Measurements from ENCODE around the gene ACOT2. TPM values are rescaled to one million over a fixed set of nuclear protein-coding genes. Genes with fewer than 3 reads are reported as not detected.

The ACOT2 gene
- polyA plus RNA-seq, 3 donors from 2014 or later = 31.1 to 59.1 (median 39.4) TPM

DNA sequence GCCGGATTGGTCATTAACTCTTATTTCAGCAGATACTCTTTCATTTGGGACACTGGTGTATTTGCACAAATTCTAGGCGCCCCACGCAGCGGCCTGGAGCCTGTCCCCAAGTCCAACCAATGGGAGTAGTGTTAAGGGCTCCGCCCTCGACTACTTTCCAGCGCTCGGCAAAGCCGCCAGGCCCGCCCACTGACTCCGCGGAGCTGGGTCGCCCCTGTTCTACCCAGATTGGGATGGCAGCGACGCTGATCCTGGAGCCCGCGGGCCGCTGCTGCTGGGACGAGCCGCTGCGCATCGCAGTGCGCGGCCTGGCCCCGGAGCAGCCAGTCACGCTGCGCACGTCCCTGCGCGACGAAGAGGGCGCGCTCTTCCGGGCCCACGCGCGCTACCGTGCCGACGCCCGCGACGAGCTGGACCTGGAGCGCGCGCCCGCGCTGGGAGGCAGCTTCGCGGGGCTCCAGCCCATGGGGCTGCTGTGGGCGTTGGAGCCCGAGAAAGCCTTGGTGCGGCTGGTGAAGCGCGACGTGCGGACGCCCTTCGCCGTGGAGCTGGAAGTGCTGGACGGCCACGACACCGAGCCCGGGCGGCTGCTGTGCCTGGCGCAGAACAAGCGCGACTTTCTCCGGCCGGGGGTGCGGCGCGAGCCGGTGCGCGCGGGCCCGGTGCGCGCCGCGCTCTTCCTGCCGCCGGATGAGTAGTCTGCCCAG, 43.5 kb downstream of the ACOT2 start, which contains the start of gene ACOT6:
Gene ACOT6 (plus strand): TSS at position 179 of the 707 bp plus-strand sequence. CDS start 55 bp downstream, at position 234.
- H3K9me3 Mint-ChIP-seq = no peaks in the 10 kb centered on the region
- H3K4me1 Mint-ChIP-seq = peaks cover 5 to 10% of the 10 kb centered on the region in 2 donors
- no peaks in the 10 kb centered on the region for H3K36me3 Mint-ChIP-seq
- peak; percentile 72 to 79 (median 76) for DNase-seq
- no peaks in the 10 kb centered on the region for H3K27me3 Mint-ChIP-seq (ENCODE audit: low read depth in 3 of 3)
- peak within 1 kb of the TSS; percentile 82 to 93 (median 90) for H3K4me3 Mint-ChIP-seq
- H3K27ac Mint-ChIP-seq = peak within 1 kb of the TSS; percentile 76 to 92 (median 80)

DNA sequence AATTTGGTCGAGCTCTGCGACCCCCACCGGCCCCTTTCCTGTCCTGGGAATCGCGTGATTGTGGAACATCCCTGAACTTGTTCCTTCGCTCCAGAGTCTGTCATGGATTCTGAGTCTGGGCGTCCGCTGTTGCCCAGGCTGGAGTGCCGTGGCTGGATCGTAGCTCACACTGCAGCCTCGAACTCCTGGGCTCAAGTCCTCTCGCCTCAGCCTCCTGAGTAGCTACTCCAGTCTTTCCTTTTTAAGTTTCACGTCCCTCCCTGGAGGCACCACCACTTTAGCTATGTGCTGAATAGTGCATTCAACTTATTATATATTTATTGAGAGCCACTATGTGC, 44.0 kb downstream of the ACOT2 start:
- H3K4me1 Mint-ChIP-seq = peaks cover 5 to 10% of the 10 kb centered on the region in 2 donors
- no peaks in the 10 kb centered on the region for H3K27me3 Mint-ChIP-seq (ENCODE audit: low read depth in 3 of 3)
- H3K36me3 Mint-ChIP-seq = no peaks in the 10 kb centered on the region
- H3K9me3 Mint-ChIP-seq = no peaks in the 10 kb centered on the region
- H3K4me3 Mint-ChIP-seq = peak overlapping the region; percentile 82 to 93 (median 90)
- no peak for DNase-seq
- peak overlapping the region; percentile 59 to 92 (median 80) for H3K27ac Mint-ChIP-seq

DNA sequence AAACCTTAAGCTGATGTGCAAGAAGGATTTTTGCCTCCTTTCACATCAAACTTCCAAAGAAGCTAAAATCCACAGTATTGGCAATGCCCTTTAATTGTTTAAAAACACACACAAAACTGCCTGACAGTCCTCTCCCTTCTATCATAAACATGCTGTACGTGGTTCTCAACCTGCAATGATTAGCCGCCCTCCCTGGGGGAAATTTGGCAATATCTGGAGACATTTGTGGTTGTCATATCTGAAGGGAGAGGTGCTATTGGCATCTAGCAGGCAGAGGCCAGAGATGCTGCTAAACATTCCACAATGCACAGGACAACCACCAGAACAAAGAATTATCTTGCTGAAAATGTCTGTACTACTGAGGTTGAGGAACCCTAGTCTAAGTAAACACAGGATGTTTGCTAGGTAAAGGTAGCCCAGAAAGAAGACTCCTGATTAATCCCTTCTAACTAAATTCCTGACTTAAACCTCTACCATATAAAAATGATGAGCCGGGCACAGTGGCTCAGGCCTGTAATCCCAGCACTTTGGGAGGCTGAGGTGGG, 44.5 kb downstream of the ACOT2 start:
- H3K27ac Mint-ChIP-seq = peak overlapping the region in 3 of 6 donors; percentile 79 to 92 (median 81)

DNA sequence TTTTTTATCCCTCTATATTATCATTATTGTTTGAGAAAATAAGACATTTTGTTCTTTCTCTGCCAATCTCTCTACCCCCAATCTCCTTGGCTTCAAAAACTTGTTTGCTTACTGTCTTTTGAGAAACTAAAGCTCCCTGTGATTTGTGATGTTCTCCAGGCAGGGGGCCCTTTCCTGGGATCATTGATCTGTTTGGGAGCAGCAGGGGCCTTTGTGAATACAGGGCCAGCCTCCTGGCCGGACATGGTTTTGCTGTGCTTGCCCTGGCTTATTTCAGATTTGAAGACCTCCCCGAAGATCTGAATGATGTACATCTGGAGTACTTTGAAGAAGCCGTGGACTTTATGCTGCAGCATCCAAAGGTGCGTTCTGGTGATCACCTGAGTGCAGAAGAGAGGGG, 47.8 kb downstream of the ACOT2 start:
- no peaks in the 10 kb centered on the region for H3K9me3 Mint-ChIP-seq
- no peak overlapping the region for H3K4me3 Mint-ChIP-seq
- no peak overlapping the region for H3K27ac Mint-ChIP-seq
- no peaks in the 10 kb centered on the region for H3K36me3 Mint-ChIP-seq
- peaks cover 5 to 10% of the 10 kb centered on the region in 2 donors for H3K4me1 Mint-ChIP-seq
- peaks cover 0 to 3% (median 0%) of the 10 kb centered on the region in 3 donors for H3K27me3 Mint-ChIP-seq (ENCODE audit: low read depth in 3 of 3)
- no peak for DNase-seq

More for the DNA sequence above, 44.5 kb downstream of the ACOT2 start:
- Mint-ChIP-seq H3K36me3 (no peaks in the 10 kb centered on the region), H3K4me3 (peak overlapping the region; percentile 82 to 93 (median 90)), H3K27me3 (ENCODE audit: low read depth in 3 of 3) (no peaks in the 10 kb centered on the region), H3K9me3 (no peaks in the 10 kb centered on the region), H3K4me1 (peaks cover 5 to 10% of the 10 kb centered on the region in 2 donors)
- DNase-seq = no peak

DNA sequence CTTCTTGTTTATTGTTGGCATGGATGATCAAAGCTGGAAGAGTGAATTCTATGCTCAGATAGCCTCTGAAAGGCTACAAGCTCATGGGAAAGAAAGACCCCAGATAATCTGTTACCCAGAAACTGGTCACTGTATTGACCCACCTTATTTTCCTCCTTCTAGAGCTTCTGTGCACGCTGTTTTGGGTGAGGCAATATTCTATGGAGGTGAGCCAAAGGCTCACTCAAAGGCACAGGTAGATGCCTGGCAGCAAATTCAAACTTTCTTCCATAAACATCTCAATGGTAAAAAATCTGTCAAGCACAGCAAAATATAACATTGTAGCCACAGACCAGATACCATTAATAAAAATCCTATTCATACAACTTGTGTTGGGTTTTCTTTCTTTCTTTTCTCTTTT, 50.5 kb downstream of the ACOT2 start:
- no peak overlapping the region for H3K4me3 Mint-ChIP-seq
- no peak overlapping the region for H3K27ac Mint-ChIP-seq
- no peaks in the 10 kb centered on the region for H3K4me1 Mint-ChIP-seq
- H3K36me3 Mint-ChIP-seq = no peaks in the 10 kb centered on the region
- peaks cover 0 to 3% (median 0%) of the 10 kb centered on the region in 3 donors for H3K27me3 Mint-ChIP-seq (ENCODE audit: low read depth in 3 of 3)
- H3K9me3 Mint-ChIP-seq = no peaks in the 10 kb centered on the region
- no peak for DNase-seq

DNA sequence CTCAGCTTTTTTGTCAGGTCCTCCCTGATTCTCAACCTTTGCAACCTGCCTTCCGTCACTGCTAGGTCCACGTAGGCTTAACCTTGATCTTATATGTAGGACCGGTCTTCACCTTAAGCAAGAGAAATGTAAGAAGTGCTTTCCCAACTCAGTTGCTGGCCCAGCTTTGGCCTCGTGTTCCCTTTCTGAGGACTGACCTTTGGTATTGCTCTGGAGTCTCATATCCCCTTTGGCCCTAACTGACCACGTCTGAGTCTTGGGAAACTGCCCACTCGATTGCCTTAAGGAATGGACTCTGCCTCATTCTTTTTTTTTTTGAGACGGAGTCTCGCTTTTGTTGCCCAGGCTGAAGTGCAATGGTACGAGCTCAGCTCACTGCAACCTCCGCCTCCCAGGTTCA, 51.3 kb downstream of the ACOT2 start:
- H3K4me3 Mint-ChIP-seq = no peak overlapping the region
- H3K36me3 Mint-ChIP-seq = no peaks in the 10 kb centered on the region
- no peak overlapping the region for H3K27ac Mint-ChIP-seq
- peaks cover 0 to 3% (median 0%) of the 10 kb centered on the region in 3 donors for H3K27me3 Mint-ChIP-seq (ENCODE audit: low read depth in 3 of 3)
- no peaks in the 10 kb centered on the region for H3K9me3 Mint-ChIP-seq
- no peak for DNase-seq
- no peaks in the 10 kb centered on the region for H3K4me1 Mint-ChIP-seq

DNA sequence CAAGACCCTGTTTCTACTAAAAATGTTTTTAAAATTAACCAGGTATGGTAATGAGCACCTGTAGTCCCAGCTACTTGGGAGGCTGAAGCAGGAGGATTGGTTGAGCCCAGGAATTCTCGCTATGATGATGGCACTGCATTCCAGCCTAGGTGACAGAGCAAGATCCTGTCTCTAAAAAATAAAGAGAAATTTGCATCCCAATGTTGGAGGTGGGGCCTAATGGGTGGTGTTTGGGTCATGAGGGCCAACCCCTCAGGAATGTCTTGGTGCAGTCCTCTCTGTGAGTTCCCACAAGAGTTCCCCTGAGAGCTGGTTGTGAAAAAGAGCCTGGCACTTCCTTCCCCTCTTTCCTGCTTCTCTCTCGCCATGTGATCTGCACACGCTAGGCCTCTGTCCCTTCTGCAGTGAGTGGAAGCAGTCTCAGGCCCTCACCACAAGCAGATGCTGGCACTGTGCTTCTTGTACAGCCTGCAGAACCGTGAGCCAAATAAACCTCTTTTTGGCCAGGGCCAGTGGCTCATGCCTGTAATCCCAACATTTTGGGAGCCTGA, 54.6 kb downstream of the ACOT2 start:
- H3K27me3 Mint-ChIP-seq (ENCODE audit: low read depth in 3 of 3) = peaks cover 0 to 3% (median 0%) of the 10 kb centered on the region in 3 donors
- no peak for DNase-seq
- H3K27ac Mint-ChIP-seq = no peak overlapping the region
- H3K9me3 Mint-ChIP-seq = no peaks in the 10 kb centered on the region
- H3K4me3 Mint-ChIP-seq = no peak overlapping the region
- no peaks in the 10 kb centered on the region for H3K4me1 Mint-ChIP-seq
- H3K36me3 Mint-ChIP-seq = no peaks in the 10 kb centered on the region

Other genes starting within 250 kb of the ACOT2 start
- gene NUMB, start 110.7 kb upstream of the ACOT2 start, polyA plus RNA-seq = 10 to 100 TPM; 14.1 to 32.4 (median 17.7) TPM
- gene RIOX1, start 78.3 kb upstream of the ACOT2 start, polyA plus RNA-seq = 10 to 100 TPM; 10.3 to 26.2 (median 16.3) TPM
- 10 to 100 TPM in 1 of 3 donors, 1 to 10 TPM in 2; 3.0 to 12.9 (median 3.5) TPM for gene ACOT1, start 32.1 kb upstream of the ACOT2 start, polyA plus RNA-seq
- under 1 TPM in 1 of 3 donors, not detected in 2; 0.37 TPM for gene HEATR4, start 10.3 kb upstream of the ACOT2 start, polyA plus RNA-seq
- gene ACOT4, start 22.7 kb downstream of the ACOT2 start, polyA plus RNA-seq = 10 to 100 TPM in 1 of 3 donors, 1 to 10 TPM in 2; 9.4 to 20.3 (median 9.8) TPM
- under 1 TPM in 1 of 3 donors, not detected in 2; 0.19 TPM for gene ACOT6, start 43.3 kb downstream of the ACOT2 start, polyA plus RNA-seq
- 1 to 10 TPM; 3.5 to 7.7 (median 4.4) TPM for gene DNAL1, start 75.8 kb downstream of the ACOT2 start, polyA plus RNA-seq
- gene PNMA1, start 145.2 kb downstream of the ACOT2 start, polyA plus RNA-seq = 10 to 100 TPM; 19.6 to 39.2 (median 23.8) TPM

Measured in immature natural killer cell (primary cell).